ENCODE results near the gene MPEG1. TPM values are rescaled to one million over a fixed set of nuclear protein-coding genes. Genes with fewer than 3 reads are reported as not detected.

The MPEG1 gene
- polyA plus RNA-seq, 6 donors from 2014 or later = 40.6 to 96.5 (median 79.1) TPM

DNA sequence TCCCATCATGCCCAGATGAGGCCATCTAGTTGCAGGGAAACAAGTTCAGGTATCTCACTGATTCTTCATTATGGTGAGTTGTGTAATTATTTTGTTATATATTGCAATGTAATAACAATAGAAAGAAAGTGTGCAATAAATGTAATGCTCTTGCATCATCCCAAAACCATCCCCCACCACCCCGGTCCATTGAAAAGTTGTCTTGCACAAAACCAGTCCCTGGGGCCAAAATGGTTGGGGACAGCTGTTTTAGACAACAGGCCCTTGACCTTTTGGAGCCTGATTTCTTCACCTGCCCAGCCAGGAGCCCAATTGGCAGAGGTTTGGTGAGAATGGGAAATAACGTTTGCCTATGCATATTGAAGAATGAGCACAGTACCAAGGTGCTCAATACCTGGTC lies 15.9 kb downstream of the MPEG1 start:
- ATAC-seq (ENCODE audit: low read depth in 2 of 2) (no peak), DNase-seq (no peak)
- peaks cover 63 to 87% of the 10 kb centered on the region in 2 donors for H3K36me3 Mint-ChIP-seq
- peaks cover 54 to 74% (median 65%) of the 10 kb centered on the region in 3 donors for H3K4me1 Mint-ChIP-seq
- peak overlapping the region in 4 of 8 donors; percentile 8 to 37 (median 24) for H3K4me3 Mint-ChIP-seq
- H3K27me3 Mint-ChIP-seq = no peaks in the 10 kb centered on the region
- H3K9me3 Mint-ChIP-seq = peaks cover 0 to 2% (median 0%) of the 10 kb centered on the region in 7 donors
- peak overlapping the region; percentile 9 to 97 (median 81) for H3K27ac Mint-ChIP-seq

GRCh38 chr11:59195586-59195985 lies 17.1 kb downstream of the MPEG1 start:
- no peak for ATAC-seq (ENCODE audit: low read depth in 2 of 2)
- Mint-ChIP-seq H3K27ac (peak overlapping the region in 5 of 6 donors; percentile 1 to 97 (median 77)), H3K4me1 (peaks cover 47 to 62% (median 53%) of the 10 kb centered on the region in 3 donors), H3K9me3 (peaks cover 0 to 2% (median 0%) of the 10 kb centered on the region in 7 donors), H3K36me3 (peaks cover 60 to 85% of the 10 kb centered on the region in 2 donors), H3K4me3 (peak overlapping the region in 2 of 8 donors; percentile 2 to 4), H3K27me3 (no peaks in the 10 kb centered on the region)
- DNase-seq = no peak

DNA sequence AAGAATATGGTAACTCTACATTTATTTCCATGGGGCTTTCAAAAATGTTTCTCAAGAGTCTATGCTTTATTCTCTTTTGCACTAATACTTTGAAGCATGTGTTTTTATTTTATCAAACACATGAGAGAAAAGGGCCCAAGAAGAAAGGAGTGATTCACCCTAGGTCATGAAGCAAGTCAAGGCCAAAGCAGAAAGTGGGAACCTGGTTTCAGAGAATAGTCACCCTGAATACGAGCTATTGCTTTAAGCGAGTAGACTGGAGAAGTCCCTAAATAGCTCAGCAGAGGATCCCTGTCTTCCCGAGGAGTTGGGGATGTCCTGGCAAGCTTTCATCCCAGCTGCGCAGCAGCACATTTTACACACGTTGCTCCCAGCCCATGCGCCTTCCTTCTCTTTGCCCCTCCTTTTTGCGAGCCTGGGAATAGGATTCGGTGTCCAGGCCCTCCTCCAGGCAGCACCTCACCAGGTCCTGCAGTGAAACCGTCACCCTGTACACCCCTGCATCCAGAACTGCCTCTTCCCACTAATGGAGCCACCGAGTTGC lies 19.1 kb downstream of the MPEG1 start:
- no peak overlapping the region for H3K4me3 Mint-ChIP-seq
- ATAC-seq (ENCODE audit: low read depth in 2 of 2) (no peak), DNase-seq (no peak)
- H3K9me3 Mint-ChIP-seq = no peaks in the 10 kb centered on the region
- peaks cover 67 to 74% of the 10 kb centered on the region in 2 donors for H3K36me3 Mint-ChIP-seq
- peaks cover 33 to 43% (median 35%) of the 10 kb centered on the region in 3 donors for H3K4me1 Mint-ChIP-seq
- H3K27me3 Mint-ChIP-seq = no peaks in the 10 kb centered on the region
- H3K27ac Mint-ChIP-seq = peak overlapping the region in 3 of 6 donors; percentile 43 to 76 (median 47)

DNA sequence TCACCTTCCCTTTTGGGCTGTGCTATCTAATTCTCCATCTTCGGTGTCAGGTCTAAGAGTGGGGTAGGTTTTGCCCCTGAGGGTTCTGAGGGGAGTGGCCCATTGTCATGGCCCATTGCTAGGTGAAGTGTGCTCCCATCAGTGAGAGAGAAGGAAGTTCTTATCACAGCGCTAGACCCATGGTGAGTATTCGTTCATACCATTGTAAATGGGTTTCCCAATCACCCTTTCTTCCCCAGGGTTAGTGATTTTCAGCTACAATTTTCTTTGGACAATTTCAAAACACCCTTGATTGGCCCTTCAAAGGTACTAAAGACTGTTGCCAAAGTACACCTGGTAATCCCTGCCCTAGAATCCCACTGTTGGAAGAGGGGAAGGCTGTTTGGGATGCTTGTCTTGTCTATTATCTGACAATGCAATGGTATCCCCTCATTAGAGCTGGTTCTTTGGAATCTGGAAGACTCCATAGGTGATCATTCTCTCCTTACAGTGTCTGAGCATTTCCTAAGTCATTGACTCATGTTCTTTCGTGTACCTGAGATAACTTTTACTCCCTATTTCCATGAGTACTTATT lies 20.2 kb downstream of the MPEG1 start:
- Mint-ChIP-seq H3K27me3 (no peaks in the 10 kb centered on the region), H3K4me1 (peaks cover 23 to 32% (median 28%) of the 10 kb centered on the region in 3 donors), H3K36me3 (peaks cover 64 to 70% of the 10 kb centered on the region in 2 donors), H3K9me3 (no peaks in the 10 kb centered on the region), H3K27ac (peak overlapping the region in 1 of 6 donors; percentile 37), H3K4me3 (no peak overlapping the region)
- ATAC-seq (ENCODE audit: low read depth in 2 of 2) (no peak), DNase-seq (no peak)

DNA sequence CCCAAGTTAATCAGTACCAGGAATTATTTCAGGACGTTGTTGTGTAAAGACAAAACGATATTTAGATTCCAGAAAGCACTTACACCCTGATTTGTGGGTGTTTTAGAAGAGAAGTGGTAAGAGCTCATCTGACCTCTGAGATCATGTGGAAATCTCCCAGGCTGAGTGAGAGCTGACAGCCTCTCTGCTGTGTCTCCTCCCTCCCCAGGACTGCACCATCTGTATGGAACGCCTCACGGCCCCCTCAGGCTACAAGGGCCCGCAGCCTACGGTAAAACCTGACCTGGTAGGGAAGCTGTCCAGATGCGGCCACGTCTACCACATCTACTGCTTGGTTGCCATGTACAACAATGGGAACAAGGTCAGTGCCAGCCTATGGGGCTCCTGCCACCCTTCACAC lies 20.8 kb downstream of the MPEG1 start:
- no peaks in the 10 kb centered on the region for H3K9me3 Mint-ChIP-seq
- H3K27me3 Mint-ChIP-seq = no peaks in the 10 kb centered on the region
- DNase-seq (no peak), ATAC-seq (ENCODE audit: low read depth in 2 of 2) (no peak)
- no peak overlapping the region for H3K4me3 Mint-ChIP-seq
- H3K4me1 Mint-ChIP-seq = peaks cover 21 to 30% (median 26%) of the 10 kb centered on the region in 3 donors
- peaks cover 57 to 63% of the 10 kb centered on the region in 2 donors for H3K36me3 Mint-ChIP-seq
- H3K27ac Mint-ChIP-seq = peak overlapping the region in 1 of 6 donors; percentile 76

- peaks cover 51 to 60% of the 10 kb centered on the region in 2 donors for H3K36me3 Mint-ChIP-seq
- peaks cover 21 to 30% (median 29%) of the 10 kb centered on the region in 3 donors for H3K4me1 Mint-ChIP-seq
- ATAC-seq (ENCODE audit: low read depth in 2 of 2) (no peak), DNase-seq (no peak)
- no peak overlapping the region for H3K27ac Mint-ChIP-seq
- H3K9me3 Mint-ChIP-seq = no peaks in the 10 kb centered on the region
- H3K27me3 Mint-ChIP-seq = no peaks in the 10 kb centered on the region
- no peak overlapping the region for H3K4me3 Mint-ChIP-seq
Measured at GRCh38 chr11:59191095-59191494, 21.6 kb downstream of the MPEG1 start.

DNA sequence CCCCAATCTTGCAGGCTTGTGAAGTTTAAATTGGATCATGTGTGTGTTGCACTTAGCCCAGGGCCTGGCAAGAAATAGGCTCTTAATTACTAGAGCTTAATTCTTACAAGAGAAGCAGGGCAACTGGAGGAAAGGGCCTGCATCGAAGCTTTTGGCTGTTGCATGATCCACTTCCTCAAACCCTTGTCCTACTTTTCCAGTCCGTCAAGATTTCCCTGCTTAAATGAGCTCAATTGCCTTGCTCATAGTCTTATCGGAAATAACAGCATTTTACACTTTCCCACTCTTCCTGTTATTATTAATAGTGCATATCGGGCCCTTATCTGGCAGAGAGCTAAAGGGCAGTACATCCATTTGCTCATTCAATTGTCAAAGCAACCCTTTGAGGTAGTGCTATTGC lies 22.7 kb downstream of the MPEG1 start:
- no peak overlapping the region for H3K4me3 Mint-ChIP-seq
- ATAC-seq (ENCODE audit: low read depth in 2 of 2) (no peak), DNase-seq (no peak)
- no peak overlapping the region for H3K27ac Mint-ChIP-seq
- H3K9me3 Mint-ChIP-seq = no peaks in the 10 kb centered on the region
- no peaks in the 10 kb centered on the region for H3K27me3 Mint-ChIP-seq
- H3K4me1 Mint-ChIP-seq = peaks cover 18 to 30% (median 27%) of the 10 kb centered on the region in 3 donors
- H3K36me3 Mint-ChIP-seq = peaks cover 45 to 49% of the 10 kb centered on the region in 2 donors

GRCh38 chr11:59188954-59189353 lies 23.8 kb downstream of the MPEG1 start:
- ATAC-seq (ENCODE audit: low read depth in 2 of 2) (no peak), DNase-seq (no peak)
- no peaks in the 10 kb centered on the region for H3K9me3 Mint-ChIP-seq
- H3K27ac Mint-ChIP-seq = peak overlapping the region in 2 of 6 donors; percentile 18 to 83
- H3K4me1 Mint-ChIP-seq = peaks cover 18 to 33% (median 23%) of the 10 kb centered on the region in 3 donors
- H3K4me3 Mint-ChIP-seq = no peak overlapping the region
- H3K36me3 Mint-ChIP-seq = peaks cover 39 to 42% of the 10 kb centered on the region in 2 donors
- no peaks in the 10 kb centered on the region for H3K27me3 Mint-ChIP-seq

DNA sequence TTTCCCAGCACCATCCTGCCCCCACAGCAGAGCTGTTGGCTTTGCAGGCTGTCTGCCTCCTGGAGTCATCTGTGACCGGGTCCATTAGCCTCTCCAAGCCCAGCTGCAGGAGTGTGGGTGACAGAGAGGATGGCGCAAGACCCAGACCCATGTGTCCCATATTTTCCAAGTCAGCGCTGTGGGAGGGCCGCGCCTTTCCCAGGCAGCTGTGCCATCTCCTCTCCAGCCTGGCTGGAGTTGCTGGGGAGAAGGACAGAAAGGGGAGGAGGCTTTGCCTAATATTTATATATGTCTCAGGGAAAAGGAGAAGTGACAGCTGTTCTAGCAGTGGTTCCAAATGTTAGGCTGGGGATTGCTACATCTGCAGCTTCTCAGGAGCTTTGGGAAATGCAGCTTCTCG lies 25.1 kb downstream of the MPEG1 start:
- ATAC-seq (ENCODE audit: low read depth in 2 of 2) = no peak
- peaks cover 34 to 40% of the 10 kb centered on the region in 2 donors for H3K36me3 Mint-ChIP-seq
- peaks cover 21 to 43% (median 28%) of the 10 kb centered on the region in 3 donors for H3K4me1 Mint-ChIP-seq
- H3K9me3 Mint-ChIP-seq = no peaks in the 10 kb centered on the region
- peak overlapping the region in 2 of 6 donors; percentile 54 to 65 for H3K27ac Mint-ChIP-seq
- no peak overlapping the region for H3K4me3 Mint-ChIP-seq
- no peaks in the 10 kb centered on the region for H3K27me3 Mint-ChIP-seq
- no peak for DNase-seq

DNA sequence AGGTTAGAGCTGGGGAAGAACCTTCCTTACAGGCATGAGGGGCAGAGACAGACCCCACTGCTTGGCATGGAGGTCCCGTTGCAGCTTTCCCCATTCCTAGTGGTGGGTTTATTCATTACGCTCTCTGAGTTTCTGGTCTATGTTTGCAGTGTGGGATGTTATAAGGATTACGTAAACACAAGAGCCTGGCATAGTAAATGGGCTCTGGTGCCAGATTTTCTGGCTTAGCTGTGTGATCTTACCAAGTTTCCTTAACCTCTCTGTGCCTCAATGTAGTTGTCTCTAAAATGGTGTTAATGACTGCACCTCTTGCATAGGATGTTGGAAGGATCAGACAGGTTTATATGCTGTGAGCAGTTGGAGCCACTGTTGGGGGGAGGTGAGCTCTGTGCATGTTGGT lies 25.7 kb downstream of the MPEG1 start:
- no peak for ATAC-seq (ENCODE audit: low read depth in 2 of 2)
- H3K36me3 Mint-ChIP-seq = peaks cover 29 to 40% of the 10 kb centered on the region in 2 donors
- H3K4me3 Mint-ChIP-seq = no peak overlapping the region
- H3K4me1 Mint-ChIP-seq = peaks cover 21 to 48% (median 32%) of the 10 kb centered on the region in 3 donors
- peak overlapping the region in 2 of 6 donors; percentile 12 to 76 for H3K27ac Mint-ChIP-seq
- H3K9me3 Mint-ChIP-seq = no peaks in the 10 kb centered on the region
- DNase-seq = no peak
- H3K27me3 Mint-ChIP-seq = no peaks in the 10 kb centered on the region

DNA sequence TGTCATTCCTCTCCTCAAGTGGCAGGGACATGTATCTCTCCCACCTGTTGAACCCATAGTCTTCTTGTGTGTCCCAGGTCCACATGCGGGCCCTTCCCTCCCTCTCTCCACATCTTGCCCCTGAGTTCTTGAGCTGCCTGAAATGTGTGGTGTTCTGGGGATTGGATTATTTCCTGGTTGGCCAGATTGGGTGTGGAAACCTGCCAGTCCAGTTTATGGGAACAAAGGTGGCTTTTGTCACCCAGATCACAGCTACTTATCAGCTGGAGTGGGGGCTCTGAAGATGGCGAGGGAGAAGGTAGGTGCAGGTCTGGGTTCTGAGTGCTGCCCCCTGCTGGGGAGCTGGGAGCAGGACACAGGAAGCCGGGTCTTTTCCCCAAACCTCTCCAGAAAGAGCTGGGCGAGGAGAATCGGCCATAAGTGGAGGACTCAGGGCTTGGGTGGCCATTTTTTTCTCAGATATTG lies 26.6 kb downstream of the MPEG1 start:
- ATAC-seq (ENCODE audit: low read depth in 2 of 2) = peak; percentile 64 to 74
- peak overlapping the region in 1 of 8 donors; percentile 79 for H3K4me3 Mint-ChIP-seq
- peak overlapping the region in 1 of 6 donors; percentile 18 for H3K27ac Mint-ChIP-seq
- H3K36me3 Mint-ChIP-seq = peaks cover 25 to 38% of the 10 kb centered on the region in 2 donors
- H3K27me3 Mint-ChIP-seq = no peaks in the 10 kb centered on the region
- H3K9me3 Mint-ChIP-seq = no peaks in the 10 kb centered on the region
- DNase-seq = peak; percentile 44
- H3K4me1 Mint-ChIP-seq = peaks cover 21 to 54% (median 34%) of the 10 kb centered on the region in 3 donors

- H3K4me3 Mint-ChIP-seq = no peak overlapping the region
- ATAC-seq (ENCODE audit: low read depth in 2 of 2) = no peak
- H3K27me3 Mint-ChIP-seq = no peaks in the 10 kb centered on the region
- H3K9me3 Mint-ChIP-seq = no peaks in the 10 kb centered on the region
- no peak for DNase-seq
- H3K4me1 Mint-ChIP-seq = peaks cover 21 to 54% (median 36%) of the 10 kb centered on the region in 3 donors
- peak overlapping the region in 1 of 6 donors; percentile 59 for H3K27ac Mint-ChIP-seq
- H3K36me3 Mint-ChIP-seq = peaks cover 21 to 31% of the 10 kb centered on the region in 2 donors
Measured at GRCh38 chr11:59185386-59185945, 27.3 kb downstream of the MPEG1 start.

GRCh38 chr11:59184691-59185339 lies 27.9 kb downstream of the MPEG1 start:
- Mint-ChIP-seq H3K9me3 (peaks cover 0 to 1% (median under 1%) of the 10 kb centered on the region in 7 donors), H3K27me3 (no peaks in the 10 kb centered on the region), H3K4me1 (peaks cover 21 to 61% (median 41%) of the 10 kb centered on the region in 3 donors), H3K4me3 (peak overlapping the region in 1 of 8 donors; percentile 25), H3K27ac (peak overlapping the region in 3 of 6 donors; percentile 2 to 65 (median 59)), H3K36me3 (peaks cover 22 to 28% of the 10 kb centered on the region in 2 donors)
- ATAC-seq (ENCODE audit: low read depth in 2 of 2) (no peak), DNase-seq (no peak)
